Spleen (tissue), 7 donors: ENCODE data around the gene FCHO1.

Experiments
- CTCF ChIP-seq, 11 experiments: fragments of 200-600 bp in 7 of 11; fragments of 450-650 bp in 4 of 11; sonication (generic) in 4 of 11; IDR thresholded peaks in 8 of 11; conservative IDR thresholded peaks in 3 of 11; 1 replicate in 7 of 11; 2 replicates in 4 of 11; pipeline versions ENCODE4 v1.4.0 to v1.8.0; 2016 to 2021; ENCODE audit warnings: antibody characterized with exemption in 11 of 11, inconsistent platforms in 4 of 11, mild to moderate bottlenecking in 1 of 11
- POLR2A ChIP-seq, 3 donors: fragments of 450-650 bp; IDR thresholded peaks; one replicate each; pipeline ENCODE4 v1.5.1; 2017; ENCODE audit warnings: antibody characterized with exemption in 3 of 3, mild to moderate bottlenecking in 1 of 3
- POLR2AphosphoS5 ChIP-seq, 3 donors: sonication (generic); formaldehyde crosslinking; IDR thresholded peaks; one replicate each; pipeline ENCODE4 v1.5.1; 2017; ENCODE audit warnings: antibody characterized with exemption in 3 of 3
- donor health status: DM: no; HTN: no; CAD: no; lungs with moderate emphysema.
- donor health status: DM: no; HTN: no; CAD: no.
- donor health status: DM: no; HTN: no; CAD: no.

DNA sequence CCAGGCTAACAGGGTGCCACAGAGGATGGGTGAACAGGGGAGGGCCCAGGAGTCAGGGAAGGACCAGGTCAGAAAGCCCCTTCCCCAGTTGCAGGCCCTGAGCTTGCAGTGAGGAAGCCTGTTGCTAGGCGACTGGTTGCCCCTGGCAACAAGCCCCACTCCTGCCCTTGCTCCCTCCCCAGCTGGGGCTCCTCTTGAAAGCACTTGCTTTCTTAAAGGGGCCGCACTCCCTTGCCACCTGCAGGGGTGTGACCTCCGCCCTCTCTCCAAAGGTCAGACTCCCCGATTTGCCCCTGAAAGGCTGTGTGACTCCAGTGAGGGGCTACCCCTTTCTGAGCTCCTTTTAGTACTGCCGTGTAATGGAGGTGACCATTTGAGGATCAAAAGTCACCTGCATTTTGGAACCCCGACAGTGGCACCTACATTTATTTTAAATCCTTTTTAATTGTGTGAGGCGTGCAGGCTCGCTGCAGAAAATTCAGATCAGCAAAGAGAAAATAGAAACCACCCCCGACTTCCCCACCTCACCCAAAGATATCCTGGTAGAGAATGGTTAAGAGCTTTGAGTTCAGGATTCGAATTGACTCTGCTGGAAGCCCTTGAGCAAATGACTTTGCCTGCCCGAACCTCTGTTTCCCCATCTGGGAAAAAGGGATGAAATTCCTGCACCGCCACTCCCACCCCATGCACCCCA lies 4.8 kb downstream of the FCHO1 start:
- no peak for TF ChIP-seq POLR2A (IDR thresholded peaks at IDR 0.05)
- TF ChIP-seq CTCF (IDR thresholded peaks at IDR 0.05 in 8 of 11, conservative IDR thresholded peaks at IDR 0.05 in 3 of 11), result no peak
- no peak for TF ChIP-seq POLR2AphosphoS5 (IDR thresholded peaks at IDR 0.05)
